Measurements from ENCODE around the gene ANXA6.

ANXA6 gene

GRCh38 chr5:151173711-151174611 is 16.4 kb upstream of the ANXA6 start:
- H3K27me3 Mint-ChIP-seq (ENCODE audit: low read depth, poor library complexity), result peaks cover 10% of the 10 kb centered on the region
- no peak overlapping the region for H3K4me3 Mint-ChIP-seq
- no peak overlapping the region for H3K27ac Mint-ChIP-seq
- no peak for DNase-seq
- TF ChIP-seq CTCF (IDR thresholded peaks at IDR 0.05), result no peak
- H3K4me1 Mint-ChIP-seq, result peaks cover 20% of the 10 kb centered on the region
- H3K9me3 Mint-ChIP-seq, result no peaks in the 10 kb centered on the region
- no peaks in the 10 kb centered on the region for H3K36me3 Mint-ChIP-seq (ENCODE audit: low read depth)

GRCh38 chr5:151171529-151171928 is 13.9 kb upstream of the ANXA6 start:
- H3K9me3 Mint-ChIP-seq, result peaks cover 4% of the 10 kb centered on the region
- no peak overlapping the region for H3K4me3 Mint-ChIP-seq
- no peak for TF ChIP-seq CTCF (IDR thresholded peaks at IDR 0.05)
- peaks cover 5% of the 10 kb centered on the region for H3K27me3 Mint-ChIP-seq (ENCODE audit: low read depth, poor library complexity)
- H3K4me1 Mint-ChIP-seq, result peaks cover 23% of the 10 kb centered on the region
- no peak for DNase-seq
- H3K27ac Mint-ChIP-seq, result no peak overlapping the region
- H3K36me3 Mint-ChIP-seq (ENCODE audit: low read depth), result no peaks in the 10 kb centered on the region

- peaks cover 31% of the 10 kb centered on the region for H3K4me1 Mint-ChIP-seq
- peak overlapping the region; percentile 96 for H3K27ac Mint-ChIP-seq
- no peaks in the 10 kb centered on the region for H3K36me3 Mint-ChIP-seq (ENCODE audit: low read depth)
- peaks cover 6% of the 10 kb centered on the region for H3K9me3 Mint-ChIP-seq
- DNase-seq, result no peak
- H3K4me3 Mint-ChIP-seq, result no peak overlapping the region
- H3K27me3 Mint-ChIP-seq (ENCODE audit: low read depth, poor library complexity), result peaks cover 3% of the 10 kb centered on the region
- TF ChIP-seq CTCF (IDR thresholded peaks at IDR 0.05), result no peak
Measured at GRCh38 chr5:151168602-151169344, 11.2 kb upstream of the ANXA6 start.

GRCh38 chr5:151167022-151167421 is 9.4 kb upstream of the ANXA6 start:
- H3K4me1 Mint-ChIP-seq, result peaks cover 31% of the 10 kb centered on the region
- H3K27me3 Mint-ChIP-seq (ENCODE audit: low read depth, poor library complexity), result peaks cover 6% of the 10 kb centered on the region
- no peaks in the 10 kb centered on the region for H3K36me3 Mint-ChIP-seq (ENCODE audit: low read depth)
- DNase-seq, result no peak
- no peak overlapping the region for H3K27ac Mint-ChIP-seq
- no peak for TF ChIP-seq CTCF (IDR thresholded peaks at IDR 0.05)
- H3K9me3 Mint-ChIP-seq, result peaks cover 6% of the 10 kb centered on the region
- no peak overlapping the region for H3K4me3 Mint-ChIP-seq

GRCh38 chr5:151164687-151165392 is 7.3 kb upstream of the ANXA6 start:
- H3K4me3 Mint-ChIP-seq, result no peak overlapping the region
- TF ChIP-seq CTCF (IDR thresholded peaks at IDR 0.05), result peak; percentile 91
- H3K4me1 Mint-ChIP-seq, result peaks cover 20% of the 10 kb centered on the region
- H3K36me3 Mint-ChIP-seq (ENCODE audit: low read depth), result no peaks in the 10 kb centered on the region
- H3K27me3 Mint-ChIP-seq (ENCODE audit: low read depth, poor library complexity), result peaks cover 20% of the 10 kb centered on the region
- no peak overlapping the region for H3K27ac Mint-ChIP-seq
- peaks cover 6% of the 10 kb centered on the region for H3K9me3 Mint-ChIP-seq
- peak; percentile 78 for DNase-seq
